ENCODE results near the gene DENND4B.
A peak's percentile ranks its signal among the peaks of the same experiment; 100 is the strongest.
"Not testable (repeated sequence)": the region's sequence is repeated elsewhere in the genome, so short reads cannot be mapped to it uniquely, and the experiment has no call there.

The DENND4B gene, protein sequence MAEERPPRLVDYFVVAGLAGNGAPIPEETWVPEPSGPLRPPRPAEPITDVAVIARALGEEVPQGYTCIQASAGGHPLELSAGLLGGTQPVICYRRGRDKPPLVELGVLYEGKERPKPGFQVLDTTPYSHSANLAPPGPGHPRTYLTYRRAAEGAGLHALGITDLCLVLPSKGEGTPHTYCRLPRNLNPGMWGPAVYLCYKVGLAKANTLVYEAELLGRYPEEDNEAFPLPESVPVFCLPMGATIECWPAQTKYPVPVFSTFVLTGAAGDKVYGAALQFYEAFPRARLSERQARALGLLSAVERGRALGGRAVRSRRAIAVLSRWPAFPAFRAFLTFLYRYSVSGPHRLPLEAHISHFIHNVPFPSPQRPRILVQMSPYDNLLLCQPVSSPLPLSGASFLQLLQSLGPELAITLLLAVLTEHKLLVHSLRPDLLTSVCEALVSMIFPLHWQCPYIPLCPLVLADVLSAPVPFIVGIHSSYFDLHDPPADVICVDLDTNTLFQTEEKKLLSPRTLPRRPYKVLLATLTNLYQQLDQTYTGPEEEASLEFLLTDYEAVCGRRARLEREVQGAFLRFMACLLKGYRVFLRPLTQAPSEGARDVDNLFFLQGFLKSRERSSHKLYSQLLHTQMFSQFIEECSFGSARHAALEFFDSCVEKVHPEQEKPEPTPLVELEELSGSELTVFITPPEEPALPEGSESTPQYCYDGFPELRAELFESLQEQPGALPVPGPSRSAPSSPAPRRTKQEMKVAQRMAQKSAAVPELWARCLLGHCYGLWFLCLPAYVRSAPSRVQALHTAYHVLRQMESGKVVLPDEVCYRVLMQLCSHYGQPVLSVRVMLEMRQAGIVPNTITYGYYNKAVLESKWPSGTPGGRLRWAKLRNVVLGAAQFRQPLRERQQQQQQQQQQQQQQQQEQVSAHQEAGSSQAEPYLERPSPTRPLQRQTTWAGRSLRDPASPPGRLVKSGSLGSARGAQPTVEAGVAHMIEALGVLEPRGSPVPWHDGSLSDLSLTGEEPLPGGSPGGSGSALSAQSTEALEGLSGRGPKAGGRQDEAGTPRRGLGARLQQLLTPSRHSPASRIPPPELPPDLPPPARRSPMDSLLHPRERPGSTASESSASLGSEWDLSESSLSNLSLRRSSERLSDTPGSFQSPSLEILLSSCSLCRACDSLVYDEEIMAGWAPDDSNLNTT (N-terminal part only)

DNA sequence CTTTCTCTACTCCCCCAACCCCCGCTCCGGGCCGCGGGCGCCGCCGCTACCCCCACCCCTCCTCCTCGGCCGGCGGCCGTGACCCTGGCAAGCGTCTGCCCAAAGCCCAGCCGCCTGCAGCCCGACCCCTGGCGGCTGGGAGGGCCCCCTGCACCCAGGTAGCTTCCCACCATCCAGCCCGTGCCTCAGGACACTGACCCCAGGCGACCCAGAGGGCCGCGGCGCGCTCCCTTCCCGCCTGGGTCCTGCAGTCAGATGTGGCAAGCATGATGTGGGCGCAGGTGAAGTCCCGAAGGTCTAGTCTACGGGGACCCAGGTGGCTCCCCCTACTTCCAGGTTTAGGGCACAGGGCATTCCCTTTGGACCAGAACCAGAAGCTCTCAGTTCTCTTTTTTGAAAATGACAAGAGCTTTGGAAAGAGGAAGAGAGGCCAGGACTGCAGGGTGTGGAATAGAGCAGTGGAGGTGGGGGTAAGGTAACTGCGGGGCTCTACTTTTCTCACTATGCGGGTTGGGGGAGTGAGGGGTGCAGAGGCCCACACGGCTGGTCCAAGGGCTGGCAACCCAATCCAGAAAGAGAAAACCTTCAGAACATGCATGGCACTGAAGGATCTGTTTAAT, at the start of gene DENND4B:
DENND4B (minus strand) TSS at position 97 of the 620 bp plus-strand sequence. CDS start 2,344 bp downstream, outside the sequence.
- DNase-seq, result peak; percentile 69

DNA sequence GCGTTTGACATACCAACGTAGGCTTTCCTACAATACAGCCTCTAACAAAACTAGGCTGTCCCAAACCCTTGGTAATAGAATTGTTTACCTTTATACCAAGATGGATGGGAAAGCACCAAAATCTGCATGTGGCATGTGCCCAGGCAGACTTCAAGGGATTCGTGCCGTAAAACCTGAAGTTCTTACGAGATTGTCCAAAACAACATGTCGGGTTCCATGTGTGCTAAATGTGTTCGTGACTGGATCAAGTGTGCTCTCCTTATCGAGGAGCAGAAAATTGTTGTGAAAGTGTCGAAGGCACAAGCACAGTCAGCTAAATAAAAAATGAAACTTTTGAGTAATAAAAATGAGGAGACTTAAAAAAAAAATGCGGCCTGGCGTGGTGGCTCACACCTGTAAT, 49.1 kb upstream of the DENND4B start:
- DNase-seq, result no peak

DNA sequence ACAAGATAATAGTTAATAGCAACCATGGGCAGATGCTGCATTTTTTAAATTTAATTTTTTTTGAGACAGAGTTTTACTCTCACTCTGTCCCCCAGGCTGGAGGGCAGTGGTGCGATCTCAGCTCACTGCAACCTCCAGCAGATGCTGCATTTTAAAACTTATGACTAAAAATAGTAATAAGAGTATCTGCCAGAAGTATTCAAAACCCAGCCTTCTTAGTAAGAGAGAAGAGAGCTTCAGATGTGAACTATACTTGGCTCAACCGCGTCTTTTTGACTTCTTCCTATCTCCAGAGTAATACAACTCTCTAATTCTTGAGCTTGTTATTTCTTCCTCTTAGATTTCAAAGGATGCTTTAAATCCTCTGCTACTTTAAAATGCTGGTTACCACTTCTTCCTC, 48.7 kb upstream of the DENND4B start:
- DNase-seq, result no peak

DNA sequence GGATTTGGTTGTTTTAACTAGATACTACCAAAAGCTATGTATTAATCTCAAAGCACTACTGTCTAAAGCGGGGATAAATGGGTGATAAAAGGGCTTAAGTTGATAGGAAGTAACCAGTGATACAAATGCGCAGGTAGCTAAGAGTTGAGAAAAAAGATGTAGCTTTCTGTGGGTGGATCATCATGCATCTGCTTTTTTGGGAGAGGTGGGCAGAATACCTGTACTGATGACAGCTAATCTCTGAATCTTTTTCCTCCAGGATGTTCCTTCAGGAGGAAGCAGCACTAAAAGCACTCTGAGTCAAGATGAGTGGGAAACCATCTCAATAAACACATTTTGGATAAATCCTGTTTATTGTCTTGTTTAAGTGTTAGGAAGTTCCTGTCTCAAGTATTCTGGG, 45.3 kb upstream of the DENND4B start:
- DNase-seq, result no peak

DNA sequence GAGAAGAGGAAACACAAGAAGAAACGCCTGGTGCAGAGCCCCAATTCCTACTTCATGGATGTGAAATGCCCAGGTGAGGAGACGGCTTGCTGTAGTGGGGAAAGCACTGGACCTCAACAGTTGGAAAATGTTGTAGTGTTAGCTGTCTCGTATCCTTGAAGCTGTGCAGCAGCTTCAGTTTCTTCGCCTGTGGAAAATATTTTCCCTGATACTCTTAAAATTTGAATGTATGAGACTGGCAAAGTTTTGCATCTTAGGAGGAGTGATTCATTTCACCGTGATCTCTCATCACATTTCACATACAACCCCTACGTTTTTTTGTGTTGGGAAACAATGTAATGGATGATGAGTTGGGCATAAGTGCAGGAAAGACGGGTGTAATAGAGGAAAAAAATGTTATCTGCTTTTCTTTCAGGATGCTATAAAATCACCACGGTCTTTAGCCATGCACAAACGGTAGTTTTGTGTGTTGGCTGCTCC, 44.7 kb upstream of the DENND4B start:
- DNase-seq, result no peak

DNA sequence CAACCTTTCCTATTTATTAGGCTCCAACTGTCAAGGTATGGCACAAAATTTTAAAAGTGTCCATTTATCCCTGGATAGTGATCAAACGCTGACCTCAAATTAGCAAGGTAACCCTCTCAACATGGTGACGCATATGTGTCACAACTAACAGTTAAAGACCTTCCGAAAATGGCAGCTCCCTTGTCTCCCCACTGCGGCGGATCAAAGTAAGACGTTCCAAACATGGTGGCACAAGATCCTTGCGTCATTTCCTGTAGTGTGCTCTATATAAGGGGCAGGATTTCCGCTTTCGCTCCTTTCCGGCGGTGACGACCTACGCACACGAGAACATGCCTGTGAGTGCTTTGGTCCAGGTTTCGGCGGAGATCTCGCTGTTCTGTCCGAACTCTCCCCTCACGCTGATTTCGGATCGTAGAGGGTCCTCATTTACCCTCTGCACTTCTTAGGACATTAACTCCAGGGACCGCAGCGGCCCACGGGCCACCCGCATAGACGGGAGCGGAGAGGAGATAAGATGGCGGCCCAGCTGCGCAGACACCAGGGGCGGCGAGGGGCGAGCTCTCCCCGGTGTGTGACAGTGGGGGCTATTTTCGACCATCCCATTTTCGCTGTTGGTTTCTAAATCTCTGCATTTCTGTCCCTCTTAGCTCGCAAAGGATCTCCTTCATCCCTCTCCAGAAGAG, 44.1 kb upstream of the DENND4B start, which contains the start of gene RPS27:
RPS27 (plus strand) TSS at position 295 of the 683 bp plus-strand sequence; CDS start at position 330, 35 bp downstream.
- DNase-seq, result peak; percentile 97

DNA sequence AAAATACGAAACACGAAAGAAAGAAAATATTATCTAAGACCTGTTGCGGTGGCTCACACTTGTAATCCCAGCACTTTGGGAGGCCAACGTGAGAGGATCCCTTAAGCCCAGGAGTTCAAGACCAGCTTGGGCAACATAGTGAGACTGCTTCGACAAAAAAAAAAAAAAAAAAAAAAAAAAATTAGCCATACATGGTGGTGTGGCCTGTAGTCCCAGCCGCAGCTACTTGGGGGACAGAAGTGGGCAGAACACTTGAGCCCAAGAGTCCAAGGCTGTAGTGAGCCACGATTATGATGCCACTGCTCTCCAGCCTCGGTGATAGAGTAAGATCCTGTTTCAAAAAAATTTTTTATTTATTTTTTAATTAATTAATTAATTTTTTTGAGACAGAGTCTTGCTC, 41.1 kb upstream of the DENND4B start:
- DNase-seq, result no peak

DNA sequence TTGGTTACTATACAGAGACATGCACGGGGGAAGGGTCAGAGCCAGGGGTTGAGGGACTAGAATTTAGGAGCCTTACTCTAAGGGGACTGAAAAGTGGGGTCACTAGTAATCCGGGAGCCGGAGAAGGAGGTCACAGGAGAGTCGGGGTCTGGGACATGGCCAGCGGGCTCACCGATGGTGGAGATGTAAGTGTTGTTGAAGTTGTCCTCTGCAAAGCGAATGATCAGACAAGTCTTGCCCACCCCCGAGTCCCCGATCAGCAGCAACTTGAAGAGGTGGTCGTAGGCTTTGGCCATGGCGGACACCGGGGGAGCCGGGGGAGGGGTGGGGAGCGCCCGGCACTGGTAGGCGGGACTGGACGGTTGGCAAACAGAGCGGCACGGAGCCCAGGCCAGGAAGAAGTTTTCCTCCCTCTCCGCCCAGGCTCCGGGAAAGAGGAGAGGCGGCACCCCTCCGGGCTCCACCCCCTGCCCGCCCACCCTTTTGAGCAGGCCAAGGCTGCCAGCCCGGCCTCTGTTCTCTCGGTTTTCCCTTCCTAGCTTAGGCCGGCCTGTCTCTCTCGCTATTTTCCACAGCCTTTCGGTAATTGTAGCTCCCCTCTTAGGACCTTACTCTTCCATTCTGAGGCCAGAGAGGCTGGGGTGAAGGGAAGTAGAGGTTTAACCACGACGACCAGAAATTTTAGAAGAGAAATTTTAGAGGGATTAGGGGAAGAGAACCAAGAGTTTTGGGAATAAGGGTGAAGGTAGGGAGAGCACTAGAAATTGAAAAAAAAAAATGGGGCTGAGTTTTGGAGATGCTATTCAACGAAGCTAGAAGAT, 39.6 kb upstream of the DENND4B start, which contains the start of gene RAB13:
RAB13 (minus strand) TSS at position 399 of the 821 bp plus-strand sequence; CDS start at position 296, 103 bp downstream.
- DNase-seq, result peak; percentile 78

DNA sequence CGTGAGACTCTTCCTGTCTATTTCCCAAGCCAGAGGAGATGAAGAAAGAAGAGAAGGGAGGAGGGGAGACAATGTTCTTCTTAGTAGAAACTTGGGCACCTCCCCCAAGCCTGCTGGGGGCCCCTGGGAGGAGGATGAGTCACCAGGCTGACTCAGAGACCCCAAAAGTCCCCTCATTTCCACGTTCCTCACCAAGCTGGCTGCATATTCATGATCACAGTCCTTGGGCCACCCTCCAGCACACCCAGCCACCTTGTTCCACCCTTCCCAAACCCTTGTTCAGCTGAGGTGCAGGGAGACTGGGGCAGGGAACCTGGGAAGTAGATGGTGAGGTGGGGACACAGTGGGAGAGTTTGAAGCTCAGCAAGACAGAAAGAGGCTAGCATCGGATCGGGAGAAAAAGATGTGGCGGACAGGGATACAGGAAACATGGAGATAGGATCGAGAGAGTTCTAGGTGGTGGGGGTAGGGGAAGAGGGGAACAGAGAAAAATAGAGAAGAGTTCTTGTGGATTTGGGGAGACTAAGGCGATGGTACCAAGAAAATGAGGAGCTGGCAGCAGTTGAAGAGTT, 38.9 kb upstream of the DENND4B start:
- no peak for DNase-seq

DNA sequence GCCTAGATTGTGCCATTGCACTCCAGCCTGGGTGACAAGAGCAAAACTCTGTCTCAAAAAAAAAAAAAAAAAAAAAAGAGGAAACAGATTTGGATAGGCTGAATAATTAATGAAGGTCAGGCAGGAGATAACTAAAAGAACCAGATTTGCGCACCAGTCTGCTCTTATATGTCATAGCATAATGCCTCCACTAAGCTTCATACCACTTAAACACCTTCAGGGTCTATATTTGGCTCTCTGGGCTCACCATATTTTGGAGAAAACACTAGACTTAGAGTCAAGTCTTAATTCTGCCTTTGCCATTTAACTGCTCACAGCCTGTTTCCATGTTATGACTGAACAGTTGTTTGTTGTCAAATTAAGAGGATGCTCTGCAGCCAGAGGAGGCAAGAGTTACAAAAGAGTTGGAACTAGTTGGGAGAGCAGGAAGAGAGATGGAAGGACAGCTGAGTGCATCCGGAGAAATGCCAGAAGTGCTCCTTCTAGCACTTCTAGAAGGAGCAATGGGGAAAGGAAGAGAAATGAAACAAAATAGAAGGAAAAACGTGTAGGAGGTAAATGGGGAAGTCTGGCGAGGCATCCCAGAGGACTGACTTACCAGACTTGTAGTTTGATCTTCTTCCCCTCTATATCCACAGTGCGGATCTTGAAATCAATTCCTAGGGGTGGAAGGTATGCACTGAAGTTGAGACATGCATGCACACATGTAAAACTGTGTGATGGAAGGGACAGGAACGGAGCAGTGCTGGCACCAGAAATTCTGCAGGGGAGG, 37.8 kb upstream of the DENND4B start:
- no peak for DNase-seq

DNA sequence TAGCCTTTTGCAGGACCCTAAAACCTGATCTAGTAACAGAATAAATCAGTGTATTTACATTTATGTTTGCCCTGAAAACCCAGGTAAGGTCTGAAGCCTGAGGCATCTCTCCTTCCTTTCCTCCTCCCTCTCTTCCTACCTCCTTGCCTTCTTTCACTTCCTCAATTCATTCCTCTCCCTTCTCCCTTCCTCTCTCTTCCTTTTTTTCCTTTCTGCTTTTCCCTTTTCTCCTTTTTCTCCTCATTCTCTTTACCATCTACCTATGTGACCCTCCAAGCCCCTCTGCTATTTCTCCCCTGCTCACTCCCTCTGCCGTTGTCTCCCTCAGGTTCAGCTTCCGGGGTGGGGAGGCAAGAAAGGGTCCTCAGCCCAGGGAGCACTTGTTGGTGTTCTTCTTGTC, 35.2 kb upstream of the DENND4B start:
- not testable (repeated sequence) for DNase-seq

DNA sequence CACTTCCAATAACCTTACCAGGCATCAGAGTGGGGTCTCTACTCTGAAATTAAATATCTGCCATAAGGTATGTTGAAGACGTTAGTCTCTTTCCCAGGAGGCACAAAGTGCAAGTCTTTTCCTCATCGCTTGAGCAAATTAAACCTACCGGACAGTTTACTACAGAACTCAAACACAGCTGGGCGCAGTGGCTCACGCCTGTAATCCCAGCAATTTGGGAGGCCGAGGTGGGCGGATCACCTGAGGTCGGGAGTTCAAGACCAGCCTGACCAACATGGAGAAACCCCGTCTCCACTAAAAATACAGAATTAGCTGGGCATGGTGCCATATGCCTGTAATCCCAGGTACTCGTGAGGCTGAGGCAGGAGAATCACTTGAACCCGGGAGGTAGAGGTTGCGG, 32.6 kb upstream of the DENND4B start:
- not testable (repeated sequence) for DNase-seq

DNA sequence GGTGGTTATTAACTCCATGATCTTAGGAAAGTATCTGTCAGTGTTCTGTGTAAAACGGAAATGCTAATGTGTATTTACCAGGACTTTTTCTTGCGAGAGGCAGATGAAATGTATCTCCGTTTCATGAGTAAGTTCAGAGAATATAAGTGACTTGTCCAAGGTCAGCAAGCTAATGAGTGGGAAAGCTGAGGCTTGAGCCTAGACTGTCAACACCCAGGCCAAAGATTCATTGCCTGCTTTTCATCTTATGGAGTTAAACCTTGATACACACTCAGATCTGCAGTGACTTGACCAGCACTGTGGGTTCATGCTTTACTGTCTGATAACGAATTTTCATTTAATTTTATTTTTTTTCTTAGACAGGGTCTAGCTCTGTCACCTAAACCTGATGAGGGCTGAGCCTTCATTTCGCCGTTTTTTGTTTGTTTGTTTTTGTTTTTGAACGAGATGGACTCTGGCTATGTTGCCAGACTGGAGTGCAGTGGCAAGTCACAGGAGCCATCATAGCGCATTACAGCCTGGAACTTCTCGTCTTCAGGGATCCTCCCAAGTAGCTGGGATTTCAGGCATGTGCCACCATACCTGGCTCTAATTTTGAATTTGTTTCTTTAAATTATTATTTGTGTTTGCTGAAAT, 31.9 kb upstream of the DENND4B start:
- DNase-seq, result no peak

DNA sequence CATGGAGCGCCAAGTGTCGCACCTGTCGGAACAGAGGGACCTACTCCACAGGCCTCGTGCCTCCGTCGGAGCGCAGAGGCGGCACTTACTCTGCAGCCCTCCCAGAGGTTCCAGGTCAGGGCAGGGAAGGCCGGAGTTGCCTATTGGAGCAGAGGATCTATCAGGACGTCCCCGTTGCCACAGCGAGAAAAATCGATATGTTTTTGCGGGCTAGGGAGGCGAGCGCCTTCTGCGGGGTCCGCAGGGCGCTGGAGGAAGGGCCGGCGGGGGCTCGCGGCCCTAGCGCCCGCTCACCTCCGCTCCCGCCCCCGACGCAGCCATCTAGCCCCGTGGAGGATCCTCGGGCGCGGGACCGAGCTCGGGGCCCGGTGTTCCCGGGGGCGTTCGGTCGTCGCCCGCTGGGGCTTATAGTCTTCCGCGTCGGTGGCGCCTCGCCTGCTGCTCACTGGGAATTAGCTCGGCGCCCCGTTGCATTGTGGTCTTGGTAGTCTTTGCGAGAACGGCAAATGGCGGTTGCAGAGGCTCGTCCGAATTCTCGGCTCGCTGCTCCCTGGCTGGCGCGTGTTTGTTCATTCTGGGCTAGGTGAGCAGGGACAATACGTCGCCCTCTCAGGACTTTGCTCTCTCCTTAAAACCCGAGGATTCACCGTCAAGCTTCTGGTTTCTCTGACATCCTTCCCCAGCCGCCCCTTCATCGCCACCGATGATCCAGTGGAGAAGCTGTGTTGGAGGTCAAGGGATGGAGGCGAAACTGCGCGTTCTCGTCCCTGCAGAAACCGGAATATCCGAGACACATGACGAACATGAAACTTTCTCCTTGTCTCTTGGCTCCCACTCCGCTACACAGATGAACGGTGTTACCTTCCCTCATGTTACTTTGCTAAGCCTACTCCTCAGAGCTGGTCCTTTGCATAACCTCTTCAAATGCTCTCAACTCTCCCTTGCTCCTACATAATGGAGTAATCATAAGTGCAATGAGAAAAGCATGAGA, 31.0 kb upstream of the DENND4B start, which contains the start of gene JTB:
JTB (minus strand) TSS at position 425 of the 991 bp plus-strand sequence; CDS start at position 3, 422 bp downstream.
- peak; percentile 80 for DNase-seq

DNA sequence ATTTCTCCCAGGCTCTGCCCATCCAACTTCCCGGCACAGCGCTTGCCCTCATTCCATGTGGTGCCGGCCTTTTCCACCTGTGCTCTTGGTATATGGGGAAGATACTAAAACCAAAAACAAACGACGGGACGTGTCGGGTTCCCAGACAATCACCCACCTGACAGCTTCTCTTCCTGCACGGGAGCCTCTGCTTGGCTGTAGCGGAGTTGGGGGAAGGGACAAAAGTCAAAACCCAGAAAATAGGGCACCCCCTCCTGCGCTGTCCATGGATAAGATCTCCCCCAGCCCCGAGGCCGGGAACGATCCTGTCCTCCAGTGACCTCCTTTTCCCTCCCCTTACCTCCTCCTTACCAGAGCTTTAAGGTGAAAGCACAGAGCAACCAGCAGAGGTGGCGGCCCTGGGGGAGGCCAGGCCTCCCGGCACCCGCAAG, 30.3 kb upstream of the DENND4B start:
- no peak for DNase-seq

DNA sequence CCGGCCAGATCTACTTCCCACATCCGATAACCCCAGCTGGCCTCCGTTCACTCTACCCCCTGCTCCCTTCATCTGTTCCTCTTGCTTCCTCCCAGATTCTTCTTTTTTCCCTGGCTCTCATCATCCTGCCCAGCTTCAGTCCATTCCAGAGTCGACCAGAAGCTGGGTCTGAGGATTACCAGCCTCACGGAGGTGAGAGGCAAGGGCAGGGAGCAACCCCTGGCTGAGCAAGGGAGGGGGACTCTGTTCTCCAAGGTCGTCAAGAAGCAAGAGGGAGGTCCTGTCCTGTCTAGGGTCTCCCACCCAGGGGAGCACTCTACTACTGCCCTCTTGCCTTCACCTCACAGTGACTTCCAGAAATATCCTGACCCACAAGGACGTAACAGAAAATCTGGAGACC, 27.0 kb upstream of the DENND4B start:
- DNase-seq, result no peak

DNA sequence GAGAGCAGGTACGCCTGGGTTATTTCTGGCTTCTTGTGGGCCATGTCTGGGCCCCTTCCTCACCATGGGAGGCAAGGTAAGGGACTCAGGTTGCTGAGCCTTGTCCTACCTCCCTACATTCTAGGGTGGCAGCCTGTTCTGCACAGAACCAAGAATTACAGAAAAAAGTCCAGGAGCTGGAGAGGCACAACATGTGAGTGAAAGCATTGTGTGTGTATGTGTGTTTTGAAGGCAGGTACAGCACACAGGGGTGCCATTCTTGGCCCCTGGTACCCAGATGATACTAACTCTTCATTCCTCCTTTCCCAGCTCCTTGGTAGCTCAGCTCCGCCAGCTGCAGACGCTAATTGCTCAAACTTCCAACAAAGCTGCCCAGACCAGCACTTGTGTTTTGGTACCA, 26.6 kb upstream of the DENND4B start:
- no peak for DNase-seq

DNA sequence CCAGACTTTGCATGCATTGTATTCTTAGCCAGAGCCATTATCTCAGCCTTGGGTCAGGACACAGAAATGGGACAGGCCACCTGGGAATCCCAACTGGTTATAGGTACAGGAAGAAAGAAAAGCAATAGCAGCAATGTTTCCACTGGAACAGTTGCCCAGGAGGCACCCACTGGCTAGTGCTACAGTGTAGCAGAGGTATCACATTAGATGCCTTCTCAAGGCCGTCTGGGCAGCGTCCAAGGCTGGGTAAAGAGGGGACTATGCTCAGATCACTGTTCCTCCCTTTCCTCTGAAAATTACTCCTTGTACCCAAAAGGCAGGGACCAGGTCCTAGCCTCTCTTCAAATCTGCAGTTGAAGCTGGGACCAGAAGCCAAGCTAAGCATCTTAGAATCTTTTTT, 23.8 kb upstream of the DENND4B start:
- DNase-seq, result no peak

All from NCI-H1105 (cell line).